Skin of body (tissue), 2 donors: Measurements from ENCODE around the gene GARIN5A. TPM values are rescaled to one million over a fixed set of nuclear protein-coding genes. Genes with fewer than 3 reads are reported as not detected.
"Not testable (repeated sequence)": the region's sequence is repeated elsewhere in the genome, so short reads cannot be mapped to it uniquely, and the experiment has no call there.

Source experiments
- DNase-seq: peaks from one replicate; lab custom pipeline; 2025; lab: John Stamatoyannopoulos, UW
- total RNA-seq: library from RNA; depleted of rRNA; stranded (reverse); fragments of >200 nt; gene quantifications from one replicate; pipeline ENCODE4 v1.2.3, GENCODE V29; 2014

The GARIN5A gene
- total RNA-seq, 1 donor from 2014 or later, result 0.69 TPM

DNA sequence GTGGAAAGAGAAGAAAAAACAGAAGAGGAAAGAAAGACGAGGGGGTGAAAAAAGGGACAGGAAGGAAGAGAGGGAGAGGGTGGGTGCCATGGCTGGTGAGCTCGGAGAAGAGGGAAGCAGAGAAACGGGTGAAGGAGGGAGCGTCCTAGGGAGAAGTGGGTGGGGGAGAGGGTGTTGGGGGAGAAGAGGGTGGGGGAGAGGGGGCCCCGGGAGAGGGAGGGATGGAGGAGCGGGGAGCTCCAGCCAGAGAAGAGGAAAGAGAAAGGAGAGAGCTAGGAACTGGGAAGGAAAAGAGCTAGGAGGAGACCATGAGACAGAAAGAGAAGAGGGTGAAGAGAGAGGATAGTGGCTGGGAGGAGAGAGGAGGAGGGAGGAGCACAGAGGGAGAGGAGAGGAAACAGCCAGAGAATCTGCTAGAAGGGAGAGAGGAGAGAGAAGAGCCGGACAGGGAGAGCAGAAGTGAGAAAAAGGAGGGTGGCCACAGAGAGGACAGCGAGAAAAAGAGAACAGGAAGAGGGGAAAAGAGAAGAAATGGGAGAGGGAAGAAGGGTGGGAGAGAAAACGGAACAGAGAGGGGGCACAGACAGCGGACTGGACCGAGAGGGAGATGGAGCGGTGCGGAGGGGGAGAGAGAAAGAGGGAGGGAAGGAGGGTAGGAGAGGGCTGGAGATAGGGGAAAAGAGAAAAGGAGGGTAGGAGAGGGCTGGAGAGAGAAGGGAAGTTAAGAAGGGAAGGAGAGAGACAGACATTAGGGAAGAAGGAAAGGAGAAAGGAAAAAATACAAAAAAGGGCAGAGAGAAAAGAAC, 11.9 kb upstream of the GARIN5A start:
- DNase-seq, result no peak

DNA sequence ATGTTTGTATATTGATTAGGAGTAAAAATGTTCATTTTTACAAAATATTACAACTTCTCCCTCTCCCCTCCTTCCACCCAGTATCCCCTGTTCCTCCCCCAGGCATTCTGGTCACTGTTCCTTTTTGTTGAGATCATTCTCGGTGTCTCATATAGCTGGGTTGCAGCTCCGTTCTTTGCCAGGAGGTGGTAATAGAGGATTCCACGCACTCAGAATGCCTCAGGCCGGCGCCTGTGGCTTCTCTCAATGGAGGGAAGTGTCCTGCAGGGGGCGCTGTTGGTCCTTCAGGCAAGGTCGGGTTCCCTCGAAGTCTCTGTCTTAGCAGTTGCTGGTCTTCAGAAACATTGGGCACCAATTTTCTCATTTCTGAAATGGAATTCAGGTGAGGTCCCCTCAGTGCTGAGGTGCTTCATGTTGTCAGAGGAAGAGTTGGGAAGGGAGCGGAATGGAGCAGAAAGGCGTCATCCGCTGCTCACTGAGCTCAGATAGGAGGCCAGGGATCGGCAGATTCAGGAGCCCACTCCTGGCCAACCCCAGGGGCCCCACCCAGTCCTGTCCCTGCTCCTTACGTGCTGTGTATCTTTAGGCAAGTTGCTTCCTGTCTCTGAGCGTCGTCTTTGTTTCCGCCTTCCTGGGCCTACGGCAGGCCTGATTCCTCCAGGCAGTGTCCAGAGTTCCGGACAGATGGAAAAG, 10.3 kb upstream of the GARIN5A start:
- no peak for DNase-seq

DNA sequence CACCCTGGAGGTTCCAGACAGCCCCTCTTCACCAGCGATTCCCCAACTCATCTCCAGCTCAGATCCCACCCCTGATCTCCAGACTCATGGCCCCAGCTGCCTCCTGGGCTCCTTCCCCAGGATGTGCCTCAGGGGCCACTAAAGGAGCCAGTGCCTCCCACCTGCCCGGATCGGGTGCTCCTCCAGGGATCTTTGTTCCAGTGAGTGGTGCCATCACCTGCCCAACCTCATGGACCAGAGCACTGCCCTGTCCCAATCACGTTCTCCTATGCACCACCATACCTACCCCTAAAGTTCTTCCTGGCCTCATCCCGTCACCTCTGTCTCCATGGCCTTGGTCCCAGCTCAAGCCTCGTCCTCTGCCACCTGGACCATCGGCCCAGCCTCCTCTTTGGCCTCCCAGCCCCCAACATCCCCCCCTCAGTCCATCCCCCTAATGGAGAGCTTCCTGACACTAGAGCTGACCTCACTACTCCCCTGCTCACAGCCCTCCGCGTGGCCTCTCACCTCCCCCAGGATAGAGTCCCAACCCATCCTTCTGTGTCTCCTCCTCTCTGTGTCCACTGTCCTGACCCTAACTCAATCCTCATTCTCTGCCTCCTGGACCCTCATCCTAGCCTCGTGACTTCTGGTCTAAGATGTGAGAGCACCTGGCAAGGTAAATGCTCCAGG, 8.8 kb upstream of the GARIN5A start:
- DNase-seq, result no peak

DNA sequence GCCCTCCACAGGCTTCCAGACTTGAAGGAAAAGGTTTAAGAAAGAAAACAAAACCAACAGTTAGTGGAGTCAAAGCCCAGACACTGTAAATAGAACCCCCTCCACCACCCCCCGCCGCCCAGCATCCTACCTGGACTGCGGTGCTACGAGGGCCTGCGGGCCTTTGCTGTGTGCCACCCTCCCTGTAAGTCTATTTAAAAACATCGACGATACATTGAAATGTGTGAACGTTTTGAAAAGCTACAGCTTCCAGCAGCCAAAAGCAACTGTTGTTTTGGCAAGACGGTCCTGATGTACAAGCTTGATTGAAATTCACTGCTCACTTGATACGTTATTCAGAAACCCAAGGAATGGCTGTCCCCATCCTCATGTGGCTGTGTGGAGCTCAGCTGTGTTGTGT, 6.3 kb upstream of the GARIN5A start:
- DNase-seq, result no peak

GRCh38 chr19:50482271-50482855, 5.7 kb upstream of the GARIN5A start:
- no peak for DNase-seq

DNA sequence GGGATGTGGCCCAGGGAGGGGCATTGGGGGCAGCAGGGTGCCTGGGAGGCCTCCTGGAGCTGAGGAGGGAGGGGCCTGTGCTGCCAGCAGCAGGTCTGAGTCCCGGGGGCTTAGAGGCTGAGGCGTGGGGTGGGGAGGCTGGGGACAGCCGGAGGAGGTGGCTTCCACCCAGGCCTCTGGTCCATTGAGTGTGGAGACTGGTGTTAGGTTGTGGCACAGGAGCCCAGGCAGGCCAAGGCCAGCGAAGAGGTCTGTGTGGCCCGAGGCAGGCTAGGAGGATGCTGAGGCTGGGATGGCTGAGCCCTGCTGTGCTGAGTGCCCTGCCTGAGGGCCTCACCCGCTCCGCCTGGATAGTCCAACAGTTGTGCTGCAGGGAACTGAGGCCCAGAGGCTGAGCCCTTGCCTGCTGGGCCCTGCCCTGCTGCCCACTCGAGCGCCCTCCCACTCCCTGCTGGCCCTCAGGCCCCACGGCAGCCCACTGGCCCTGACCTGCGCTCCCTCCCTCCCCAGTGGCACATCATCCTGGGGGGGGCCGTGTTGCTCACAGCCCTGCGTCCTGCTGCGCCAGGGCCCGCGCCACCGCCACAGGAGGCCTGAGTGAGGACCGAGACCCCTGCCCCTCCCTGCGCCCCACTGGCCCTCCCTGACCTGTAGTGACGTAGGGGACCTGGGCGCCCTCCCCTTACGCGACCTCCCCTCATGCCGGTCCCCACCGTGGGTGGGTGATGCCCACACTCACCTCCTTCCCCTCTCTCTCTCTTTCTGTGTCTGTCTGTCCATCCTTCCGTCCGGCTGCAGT, 4.9 kb upstream of the GARIN5A start:
- DNase-seq, result no peak

GRCh38 chr19:50480281-50481111, 3.8 kb upstream of the GARIN5A start:
- DNase-seq, result no peak

GRCh38 chr19:50479761-50480251, 3.2 kb upstream of the GARIN5A start:
- DNase-seq, result no peak

DNA sequence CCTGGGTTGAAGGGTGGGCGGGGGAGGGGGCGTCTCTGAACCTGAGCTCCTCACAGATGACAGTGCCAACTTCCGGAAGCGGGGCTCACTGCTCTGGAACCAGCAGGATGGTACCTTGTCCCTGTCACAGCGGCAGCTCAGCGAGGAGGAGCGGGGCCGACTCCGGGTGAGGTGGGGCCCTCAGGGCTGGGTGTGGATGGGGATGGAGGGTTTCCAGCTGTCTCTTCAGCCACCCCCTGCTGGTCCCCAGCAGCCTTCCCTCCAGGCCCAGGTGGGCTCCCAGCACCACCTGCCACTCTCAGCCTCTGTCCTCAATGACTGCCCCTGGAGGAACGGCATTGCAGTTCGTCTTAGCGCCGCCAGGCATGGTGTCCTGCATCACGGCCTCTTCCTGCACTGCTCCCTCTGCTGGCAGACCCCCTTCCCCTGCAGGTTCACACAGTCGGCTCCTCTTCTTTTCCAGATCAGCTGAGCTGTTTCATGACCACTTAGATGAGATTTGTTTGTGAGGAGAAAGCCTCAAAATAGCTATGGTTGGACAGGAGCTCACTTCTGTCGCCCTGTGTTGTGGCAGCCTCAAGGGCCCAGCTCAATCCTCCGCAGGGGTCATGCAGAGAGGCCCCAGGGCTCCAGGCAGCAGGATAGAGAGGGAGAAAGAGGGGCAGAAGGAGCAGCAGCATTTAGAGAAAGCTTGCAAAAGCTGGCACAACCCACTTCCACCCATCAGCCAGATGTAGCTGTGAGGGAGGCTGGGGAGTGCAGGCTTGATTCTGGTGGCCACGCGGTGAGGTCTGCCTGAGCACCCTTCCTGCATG, 2.5 kb upstream of the GARIN5A start:
- no peak for DNase-seq

DNA sequence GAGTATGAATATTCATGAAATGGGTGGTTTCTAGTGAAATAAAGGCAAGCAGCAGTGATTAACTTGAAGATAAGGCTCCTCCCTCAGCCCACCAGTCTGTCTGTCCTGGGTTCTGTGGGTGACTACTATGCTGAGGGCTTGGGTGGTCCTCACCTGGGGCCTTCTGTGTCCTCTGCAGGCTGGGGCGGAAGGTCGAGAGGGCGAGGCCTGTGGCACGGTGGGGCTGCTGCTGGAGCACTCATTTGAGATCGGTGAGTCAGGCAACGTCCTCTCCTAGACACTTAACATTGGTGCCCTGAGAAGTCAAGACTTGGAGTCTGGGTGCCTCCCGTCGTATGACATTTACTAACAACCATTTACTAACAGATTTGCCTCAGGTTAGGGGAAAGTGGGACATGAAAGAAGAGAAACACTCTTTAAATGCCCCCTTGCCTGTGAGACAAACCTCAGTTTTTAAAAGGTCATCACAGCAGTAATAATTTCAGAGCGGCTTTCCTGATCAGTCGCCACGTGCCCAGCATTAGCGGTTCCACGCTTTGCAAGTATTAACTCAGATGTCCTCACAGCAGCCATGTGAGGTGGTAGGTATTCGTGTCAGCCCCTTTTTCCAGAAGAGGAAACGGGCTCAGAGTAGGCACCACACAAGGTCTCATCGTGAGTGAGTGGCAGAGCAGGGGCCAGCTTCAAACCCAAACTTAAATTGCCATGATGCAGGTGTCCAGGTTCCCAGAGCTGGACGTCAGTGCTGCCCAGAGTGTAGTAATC, 1.3 kb upstream of the GARIN5A start:
- no peak for DNase-seq

DNA sequence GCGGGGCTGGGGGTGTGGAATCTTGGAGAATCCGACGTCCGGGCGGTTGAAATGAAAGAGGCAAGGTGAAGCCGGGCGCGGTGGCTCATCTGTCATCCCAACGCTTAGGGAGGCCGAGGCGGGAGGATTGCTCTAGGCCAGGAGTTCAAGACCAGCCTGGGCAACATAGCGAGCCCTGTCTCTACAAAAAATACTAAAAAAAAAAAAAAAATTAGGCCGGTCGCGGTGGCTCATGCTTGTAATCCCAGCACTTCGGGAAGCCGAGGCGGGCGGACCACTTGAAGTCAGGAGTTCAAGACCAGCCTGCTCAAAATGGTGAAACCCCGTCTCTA, 225 bp upstream of the GARIN5A start:
- no peak for DNase-seq

GRCh38 chr19:50475736-50476223, 868 bp downstream of the GARIN5A start:
- DNase-seq, result no peak

- DNase-seq, result no peak
These were observed 1.5 kb downstream of the GARIN5A start for GRCh38 chr19:50475101-50475568.

DNA sequence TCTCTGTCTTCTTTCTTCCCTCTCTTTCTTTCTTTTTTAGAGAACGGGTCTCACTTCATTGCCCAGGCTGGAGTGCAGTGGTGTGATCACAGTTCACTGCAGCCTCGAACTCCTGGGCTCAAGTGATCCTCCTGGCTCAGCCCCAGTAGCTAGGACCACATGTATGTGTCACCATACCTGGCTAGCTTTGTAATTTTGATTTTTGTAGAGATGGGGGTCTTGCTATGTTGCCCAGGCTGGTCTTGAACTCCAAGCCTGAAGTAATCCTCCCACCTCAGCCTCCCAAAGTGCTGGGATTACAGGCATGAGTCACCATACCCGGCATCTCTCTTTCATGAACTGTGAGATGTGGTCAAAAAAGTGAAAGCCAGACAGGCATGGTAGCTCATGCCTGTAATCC, 3.3 kb downstream of the GARIN5A start:
- not testable (repeated sequence) for DNase-seq

- no peak for DNase-seq
These were observed 7.8 kb downstream of the GARIN5A start for GRCh38 chr19:50468818-50469217.

DNA sequence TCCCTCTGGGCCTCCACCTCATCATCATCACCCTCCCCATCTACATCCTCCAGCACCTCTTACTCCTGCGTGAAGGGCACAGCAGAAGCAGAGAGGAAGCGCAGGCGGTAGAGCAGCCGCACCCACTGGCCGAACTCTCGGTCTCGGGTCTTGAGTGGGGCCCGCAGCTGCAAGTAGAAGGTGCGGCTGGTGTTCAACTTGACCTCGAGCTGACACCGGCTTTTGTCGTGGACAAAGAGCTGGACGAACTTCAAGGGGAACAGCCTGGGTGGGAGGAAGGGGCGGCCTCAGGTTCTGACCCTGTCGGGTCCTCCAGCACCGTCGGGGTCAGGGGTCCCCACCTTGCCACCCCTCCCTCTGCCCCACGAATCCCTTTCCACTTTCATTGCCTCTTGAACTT, 9.1 kb downstream of the GARIN5A start:
- no peak for DNase-seq

- no peak for DNase-seq
These were observed 10.0 kb downstream of the GARIN5A start for GRCh38 chr19:50466706-50467039.

DNA sequence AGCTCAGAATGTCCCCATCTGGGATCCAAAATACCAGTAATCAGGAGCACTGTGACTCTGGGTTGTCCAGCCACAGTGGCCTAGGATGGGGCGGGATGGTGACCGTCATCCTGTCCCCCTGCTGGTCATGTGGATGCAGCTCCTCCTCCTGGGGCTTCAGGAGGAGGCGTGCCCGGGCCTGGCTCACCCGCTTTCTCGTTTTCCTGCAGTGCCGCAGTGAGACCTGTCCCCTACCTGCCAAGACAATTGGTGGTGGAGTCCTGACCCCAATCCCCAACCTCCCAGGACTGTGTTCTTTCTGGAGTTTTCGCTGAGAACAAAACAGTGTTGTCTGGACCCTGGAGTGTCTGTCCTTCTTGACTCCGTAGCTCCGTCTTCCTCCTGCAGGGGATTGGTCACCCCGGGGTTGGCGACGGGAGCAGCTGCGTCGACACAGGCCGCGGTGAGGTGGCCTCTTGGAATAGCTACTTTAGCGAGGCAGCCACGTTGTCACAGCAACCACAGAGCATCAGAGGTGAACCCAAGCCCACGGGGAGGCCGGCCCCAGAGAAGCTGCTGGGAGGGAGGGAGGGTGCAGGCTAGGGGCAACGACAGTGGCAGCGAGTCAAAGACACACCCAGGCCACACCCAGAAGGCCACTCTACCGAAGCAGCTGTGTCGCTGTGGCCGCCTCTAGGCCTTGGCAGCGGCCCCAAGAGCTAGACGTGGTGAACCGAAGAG, 10.5 kb downstream of the GARIN5A start:
- no peak for DNase-seq
